ENCODE data around the gene VPS37C. TPM values are rescaled to one million over a fixed set of nuclear protein-coding genes. Genes with fewer than 3 reads are reported as not detected.

VPS37C gene
- total RNA-seq, 6 experiments from 2014 or later: 14.6 to 17.0 (median 16.0) TPM

- Mint-ChIP-seq H3K36me3 (ENCODE audit: low read depth) (no peaks in the 10 kb centered on the region), H3K4me1 (ENCODE audit: low read depth) (peaks cover under 1% of the 10 kb centered on the region; the same call in 1 of the 2 replicates), H3K27ac (no peak overlapping the region), H3K9me3 (0 out of 2 replicates have a peak, but pooled peaks cover 4% of the 10 kb centered on the region), H3K27me3 (ENCODE audit: insufficient read depth) (peaks cover 33% of the 10 kb centered on the region), H3K4me3 (no peak overlapping the region)
- TF ChIP-seq CTCF (IDR thresholded peaks at IDR 0.05): no peak
- no peak for DNase-seq
Observed at GRCh38 chr11:61080986-61081590, 80.1 kb downstream of the VPS37C start.

GRCh38 chr11:61080526-61080925 lies 80.7 kb downstream of the VPS37C start:
- peaks cover 33% of the 10 kb centered on the region for H3K27me3 Mint-ChIP-seq (ENCODE audit: insufficient read depth)
- no peak overlapping the region for H3K4me3 Mint-ChIP-seq
- H3K4me1 Mint-ChIP-seq (ENCODE audit: low read depth): peaks cover 5% of the 10 kb centered on the region; the same call in 1 of the 2 replicates
- H3K36me3 Mint-ChIP-seq (ENCODE audit: low read depth): no peaks in the 10 kb centered on the region
- 0 out of 2 replicates have a peak, but pooled peaks cover 4% of the 10 kb centered on the region for H3K9me3 Mint-ChIP-seq
- no peak overlapping the region for H3K27ac Mint-ChIP-seq
- DNase-seq: no peak
- TF ChIP-seq CTCF (IDR thresholded peaks at IDR 0.05): no peak

Other genes with a start within 250 kb of the VPS37C start
- 100 to 1,000 TPM in 1 of 6 experiments, 10 to 100 TPM in 5; 74.6 to 101 (median 92.5) TPM for gene TMEM109, start 247.3 kb downstream of the VPS37C start, total RNA-seq (2021; fragmentation: NEBNext Ultra II Directional; extraction: Animal tissue kit (Norgen Biotek cat#: 25700))
- gene TMEM132A, start 237.0 kb downstream of the VPS37C start, total RNA-seq (2021; fragmentation: NEBNext Ultra II Directional; extraction: Animal tissue kit (Norgen Biotek cat#: 25700)): 10 to 100 TPM; 23.8 to 32.2 (median 26.9) TPM
- gene SLC15A3, start 209.2 kb downstream of the VPS37C start, total RNA-seq (2021; fragmentation: NEBNext Ultra II Directional; extraction: Animal tissue kit (Norgen Biotek cat#: 25700)): 1 to 10 TPM; 2.7 to 6.6 (median 3.4) TPM
- not detected for gene CD6, start 189.7 kb downstream of the VPS37C start, total RNA-seq (2021; fragmentation: NEBNext Ultra II Directional; extraction: Animal tissue kit (Norgen Biotek cat#: 25700))
- gene CD5, start 58.9 kb downstream of the VPS37C start, total RNA-seq (2021; fragmentation: NEBNext Ultra II Directional; extraction: Animal tissue kit (Norgen Biotek cat#: 25700)): not detected
- gene PGA3, start 42.1 kb upstream of the VPS37C start, total RNA-seq (2021; fragmentation: NEBNext Ultra II Directional; extraction: Animal tissue kit (Norgen Biotek cat#: 25700)): under 1 TPM in 5 of 6 experiments, not detected in 1; 0.21 to 0.37 (median 0.24) TPM
- gene PGA4, start 60.9 kb upstream of the VPS37C start, total RNA-seq (2021; fragmentation: NEBNext Ultra II Directional; extraction: Animal tissue kit (Norgen Biotek cat#: 25700)): not detected
- not detected for gene PGA5, start 79.7 kb upstream of the VPS37C start, total RNA-seq (2021; fragmentation: NEBNext Ultra II Directional; extraction: Animal tissue kit (Norgen Biotek cat#: 25700))
- gene VWCE, start 133.9 kb upstream of the VPS37C start, total RNA-seq (2021; fragmentation: NEBNext Ultra II Directional; extraction: Animal tissue kit (Norgen Biotek cat#: 25700)): 1 to 10 TPM in 1 of 6 experiments, under 1 TPM in 5; 0.47 to 1.5 (median 0.74) TPM
- 100 to 1,000 TPM; 241 to 285 (median 267) TPM for gene DDB1, start 171.7 kb upstream of the VPS37C start, total RNA-seq (2021; fragmentation: NEBNext Ultra II Directional; extraction: Animal tissue kit (Norgen Biotek cat#: 25700))
- gene TKFC, start 171.8 kb upstream of the VPS37C start, total RNA-seq (2021; fragmentation: NEBNext Ultra II Directional; extraction: Animal tissue kit (Norgen Biotek cat#: 25700)): 10 to 100 TPM; 27.3 to 43.0 (median 31.8) TPM
- gene CYB561A3, start 200.5 kb upstream of the VPS37C start, total RNA-seq (2021; fragmentation: NEBNext Ultra II Directional; extraction: Animal tissue kit (Norgen Biotek cat#: 25700)): 10 to 100 TPM; 38.7 to 52.8 (median 46.7) TPM
- 10 to 100 TPM; 49.0 to 63.1 (median 58.0) TPM for gene TMEM138, start 200.9 kb upstream of the VPS37C start, total RNA-seq (2021; fragmentation: NEBNext Ultra II Directional; extraction: Animal tissue kit (Norgen Biotek cat#: 25700))
- 1 to 10 TPM; 5.9 to 9.5 (median 8.3) TPM for gene TMEM216, start 231.2 kb upstream of the VPS37C start, total RNA-seq (2021; fragmentation: NEBNext Ultra II Directional; extraction: Animal tissue kit (Norgen Biotek cat#: 25700))

All from HFFc6 (cell line).